NAMALWA (cell line): ENCODE measurements around the gene ELAC2.

Experiments used
- DNase-seq: peaks from one replicate; pipeline ENCODE4 v3.0.0-alpha.2; 2015; ENCODE audit warnings: low spot score

Gene ELAC2

GRCh38 chr17:13016881-13017654, 759 bp downstream of the ELAC2 start:
- no peak for DNase-seq

DNA sequence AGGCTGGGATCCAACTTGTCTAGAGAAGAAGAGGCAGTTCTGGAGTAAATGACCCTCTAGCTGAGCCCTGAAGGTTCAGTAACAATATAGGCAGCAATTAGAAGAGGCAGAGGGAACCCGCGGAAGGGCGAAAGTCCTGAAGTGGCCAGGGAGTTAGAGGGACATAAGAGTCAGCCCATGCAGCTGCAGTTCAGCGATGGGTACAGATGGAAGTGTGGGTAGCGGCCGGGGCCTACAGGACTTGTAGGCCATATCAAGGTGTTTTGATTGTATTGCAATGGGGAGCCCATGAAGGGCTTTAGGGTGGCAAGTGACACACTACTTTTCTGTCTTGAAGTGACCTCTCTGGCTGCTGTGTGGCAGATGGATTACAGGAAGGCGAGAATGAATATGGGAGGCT, 3.0 kb downstream of the ELAC2 start:
- no peak for DNase-seq

DNA sequence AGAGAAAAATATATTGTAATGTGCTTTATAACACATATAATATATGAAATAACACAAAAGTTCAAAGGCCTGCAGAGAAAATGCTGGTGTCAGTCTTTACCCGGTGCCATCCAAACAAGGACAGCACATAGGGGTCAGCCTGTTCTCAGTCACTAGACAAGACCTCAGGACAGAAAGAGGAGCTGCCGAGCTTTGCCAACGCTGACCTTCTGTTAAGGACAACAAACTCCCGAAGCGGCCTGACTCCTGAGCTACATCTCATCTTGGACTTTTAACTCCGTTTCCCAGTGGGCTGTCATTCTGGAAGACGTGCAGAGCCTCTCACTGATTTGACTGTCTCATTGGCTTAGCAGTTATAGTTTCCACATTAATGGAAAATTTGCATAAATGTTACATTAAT, 6.9 kb downstream of the ELAC2 start:
- no peak for DNase-seq

- DNase-seq: no peak
Measured at GRCh38 chr17:13008461-13008860, 9.4 kb downstream of the ELAC2 start.

DNA sequence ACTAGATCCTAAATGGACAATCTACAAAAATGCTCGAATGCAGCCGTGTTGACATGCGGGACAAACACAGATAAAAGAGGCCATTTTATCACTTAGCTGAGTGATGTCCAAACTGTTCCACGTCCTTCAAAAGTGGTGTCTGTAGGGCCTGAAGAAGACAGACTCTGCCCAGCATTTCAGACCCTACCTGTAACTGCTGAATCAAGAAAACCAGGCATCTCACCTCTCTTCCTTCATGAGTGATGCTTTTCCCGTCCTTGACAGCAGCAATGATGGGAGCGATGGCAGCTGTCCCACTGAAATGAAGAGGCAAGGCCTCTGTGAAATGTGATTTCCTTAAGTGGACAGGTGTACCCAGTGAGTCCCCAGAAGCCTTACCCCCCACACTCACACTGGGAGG, 12.3 kb downstream of the ELAC2 start:
- no peak for DNase-seq

DNA sequence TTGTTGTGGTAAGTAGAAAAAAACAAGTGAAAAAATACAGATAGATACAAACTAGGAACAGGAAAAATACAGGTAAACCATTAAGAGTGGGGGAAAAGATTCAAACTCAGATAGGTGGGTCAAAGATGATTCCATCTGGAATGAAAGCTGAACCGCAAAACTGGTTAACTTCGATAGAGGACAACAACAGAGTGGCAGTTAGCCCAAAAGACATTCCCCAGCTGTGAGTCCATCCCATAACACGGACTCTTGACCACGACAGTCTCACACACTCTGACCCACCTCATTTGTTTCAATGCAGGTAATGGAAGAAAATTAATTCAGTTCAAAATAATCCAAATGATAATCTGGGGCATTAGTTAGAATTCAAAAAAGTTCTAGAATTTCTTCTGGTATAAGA, 13.5 kb downstream of the ELAC2 start:
- DNase-seq: no peak

DNA sequence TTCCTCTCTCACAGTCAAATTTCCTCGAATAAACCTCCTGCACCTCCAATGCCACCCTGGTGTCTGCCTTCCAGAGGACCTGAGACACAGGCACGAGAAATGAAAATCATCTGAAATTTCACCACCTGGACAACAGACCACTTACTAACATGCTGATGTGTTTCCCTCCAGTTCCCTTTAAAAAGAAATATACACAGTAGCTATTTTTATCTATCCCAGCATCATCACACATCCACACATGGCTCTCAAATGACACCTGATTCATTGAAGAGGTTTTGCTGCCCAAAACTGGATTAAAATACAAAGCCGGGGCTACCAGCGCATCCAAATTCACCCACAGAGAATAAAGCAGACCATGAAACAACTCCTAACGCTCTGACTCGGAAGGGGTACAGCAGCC, 13.9 kb downstream of the ELAC2 start:
- DNase-seq: no peak

- DNase-seq: no peak
Measured at GRCh38 chr17:13003454-13003851, 14.4 kb downstream of the ELAC2 start.

GRCh38 chr17:13002761-13003453, 14.9 kb downstream of the ELAC2 start:
- DNase-seq: peak; percentile 38

GRCh38 chr17:13001991-13002615, 15.7 kb downstream of the ELAC2 start:
- DNase-seq: no peak

- no peak for DNase-seq
Measured at GRCh38 chr17:13000561-13000960, 17.3 kb downstream of the ELAC2 start.

DNA sequence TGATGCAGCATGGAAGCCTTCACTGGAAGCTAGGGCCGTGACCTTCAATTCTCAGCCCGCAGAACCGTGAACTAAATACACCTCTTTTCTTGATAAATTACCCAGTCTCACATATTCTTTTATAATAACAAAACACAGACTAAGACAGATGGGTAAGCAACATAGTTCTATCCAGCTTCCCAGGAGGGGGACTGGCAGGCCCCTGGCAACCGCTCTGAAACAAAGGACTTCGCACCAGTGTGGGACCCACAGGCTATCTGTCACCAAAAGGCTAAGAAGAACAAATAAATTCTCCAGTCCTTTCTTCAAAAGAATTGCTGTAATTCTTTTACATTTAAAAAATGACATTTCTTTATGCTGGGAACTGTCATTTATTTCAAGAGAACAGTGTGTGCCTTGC, 19.0 kb downstream of the ELAC2 start:
- DNase-seq: no peak

GRCh38 chr17:12998461-12998860, 19.4 kb downstream of the ELAC2 start:
- no peak for DNase-seq

DNA sequence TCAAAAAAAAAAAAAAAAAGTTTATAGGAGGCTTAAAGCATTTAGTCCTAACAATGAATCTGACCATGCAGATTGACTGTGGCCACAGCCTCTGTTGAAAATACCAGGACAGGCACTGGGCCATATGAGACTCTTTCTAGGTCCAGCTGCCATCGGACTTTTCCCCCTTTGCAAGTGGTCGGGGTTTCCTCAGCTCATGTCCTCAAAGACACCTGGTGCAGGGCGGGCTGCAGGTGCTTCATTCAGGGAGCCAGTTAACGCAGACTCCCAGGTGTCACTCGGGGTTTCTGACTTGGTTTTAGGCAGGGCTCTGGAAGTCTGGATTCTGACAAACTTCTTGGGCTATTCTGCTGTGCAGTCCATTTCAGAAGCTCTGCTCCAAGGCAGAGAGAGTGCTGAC, 20.9 kb downstream of the ELAC2 start:
- no peak for DNase-seq

GRCh38 chr17:12996357-12996756, 21.5 kb downstream of the ELAC2 start:
- DNase-seq: no peak

GRCh38 chr17:12995896-12996295, 21.9 kb downstream of the ELAC2 start:
- no peak for DNase-seq

- no peak for DNase-seq
Measured at GRCh38 chr17:12995106-12995895, 22.5 kb downstream of the ELAC2 start.

GRCh38 chr17:12994341-12995074, 23.3 kb downstream of the ELAC2 start:
- no peak for DNase-seq

DNA sequence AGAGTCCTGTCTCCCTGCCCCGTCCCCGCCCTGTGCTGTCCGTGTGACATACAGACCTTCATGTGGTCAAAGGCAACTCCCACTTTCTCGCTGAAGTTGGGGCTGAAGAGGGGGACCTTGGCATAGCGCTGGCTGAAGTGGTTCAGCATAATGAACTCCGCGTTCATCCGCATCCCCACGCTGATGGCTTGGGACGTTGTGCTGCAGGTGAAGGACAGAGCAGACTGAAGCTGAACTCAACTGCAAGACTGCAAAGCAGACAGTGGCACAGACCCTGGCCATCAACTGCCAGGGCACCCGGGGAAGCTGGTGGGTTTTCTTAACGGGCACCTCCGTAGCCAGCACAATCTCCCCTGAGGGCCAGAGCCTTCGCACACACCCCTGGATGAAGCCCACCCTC, 24.2 kb downstream of the ELAC2 start:
- DNase-seq: no peak

DNA sequence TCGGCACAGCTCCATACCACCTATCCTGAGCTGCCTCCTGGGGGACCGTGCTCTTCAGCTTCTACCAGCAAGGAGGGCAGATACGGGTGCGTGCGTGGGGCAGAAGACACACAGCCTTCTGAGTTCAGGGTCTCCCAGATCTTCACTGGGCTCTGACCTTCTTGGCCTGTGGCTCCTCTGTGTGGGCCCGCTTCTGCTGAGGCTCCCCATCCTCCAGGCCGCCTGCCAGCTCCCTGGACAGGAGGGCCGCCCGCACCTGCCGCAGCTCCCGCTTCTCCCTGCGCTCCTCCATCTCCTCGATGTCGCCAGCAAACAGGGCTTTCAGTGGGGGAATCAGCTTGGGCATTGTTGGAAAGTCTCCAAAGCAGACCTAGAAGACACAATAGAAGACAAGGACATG, 25.2 kb downstream of the ELAC2 start:
- DNase-seq: no peak

DNA sequence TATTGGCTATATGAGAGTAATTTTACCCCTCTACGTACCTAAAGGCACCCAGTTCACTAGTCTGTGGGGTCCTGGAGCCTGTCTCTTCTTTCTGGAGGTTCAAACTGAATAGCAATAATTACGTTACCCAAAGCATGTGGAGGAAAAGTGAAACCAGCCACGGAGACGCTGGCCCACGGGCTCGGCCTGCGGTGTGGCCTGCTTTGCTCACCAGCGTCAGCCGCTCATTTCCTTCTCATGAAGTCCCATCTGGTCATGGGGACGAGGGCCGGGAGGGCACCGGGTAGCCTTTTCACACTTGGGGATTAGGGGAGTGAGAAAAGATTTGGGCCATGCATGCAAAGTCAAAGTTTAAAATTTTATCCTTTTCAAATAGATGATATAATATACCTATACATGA, 26.9 kb downstream of the ELAC2 start:
- DNase-seq: no peak
